Astrocyte of the spinal cord (primary cell): ENCODE measurements around the gene SHISAL1.
"Not testable (repeated sequence)": the region's sequence is repeated elsewhere in the genome, so short reads cannot be mapped to it uniquely, and the experiment has no call there.

ENCODE experiments used
- DNase-seq: peaks from one replicate; pipeline ENCODE4 v3.0.0; 2011; ENCODE audit warnings: low read depth, low spot score
- H3K4me3 ChIP-seq: 2 replicates; pipeline ENCODE4 v1.5.1; 2011; ENCODE audit warnings: low read depth, mild to moderate bottlenecking, low read length, moderate library complexity
- in situ Hi-C: cut with HindIII; loops from 2 replicates; pipeline ENCODE4 v1.10.0; 2017; ENCODE audit warnings: low sequenced_read_pairs
- TF ChIP-seq, protein P1 (sequence below): IDR thresholded peaks from 2 replicates; pipeline ENCODE4 v1.5.1; 2012; ENCODE audit warnings: low read depth, mild to moderate bottlenecking, low read length, inconsistent platforms

Gene SHISAL1

GRCh38 chr22:44328762-44329161 is 16.0 kb upstream of the SHISAL1 start:
- no peak for DNase-seq
- TF ChIP-seq, protein P1, sequence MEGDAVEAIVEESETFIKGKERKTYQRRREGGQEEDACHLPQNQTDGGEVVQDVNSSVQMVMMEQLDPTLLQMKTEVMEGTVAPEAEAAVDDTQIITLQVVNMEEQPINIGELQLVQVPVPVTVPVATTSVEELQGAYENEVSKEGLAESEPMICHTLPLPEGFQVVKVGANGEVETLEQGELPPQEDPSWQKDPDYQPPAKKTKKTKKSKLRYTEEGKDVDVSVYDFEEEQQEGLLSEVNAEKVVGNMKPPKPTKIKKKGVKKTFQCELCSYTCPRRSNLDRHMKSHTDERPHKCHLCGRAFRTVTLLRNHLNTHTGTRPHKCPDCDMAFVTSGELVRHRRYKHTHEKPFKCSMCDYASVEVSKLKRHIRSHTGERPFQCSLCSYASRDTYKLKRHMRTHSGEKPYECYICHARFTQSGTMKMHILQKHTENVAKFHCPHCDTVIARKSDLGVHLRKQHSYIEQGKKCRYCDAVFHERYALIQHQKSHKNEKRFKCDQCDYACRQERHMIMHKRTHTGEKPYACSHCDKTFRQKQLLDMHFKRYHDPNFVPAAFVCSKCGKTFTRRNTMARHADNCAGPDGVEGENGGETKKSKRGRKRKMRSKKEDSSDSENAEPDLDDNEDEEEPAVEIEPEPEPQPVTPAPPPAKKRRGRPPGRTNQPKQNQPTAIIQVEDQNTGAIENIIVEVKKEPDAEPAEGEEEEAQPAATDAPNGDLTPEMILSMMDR, result no peak
- in situ Hi-C loops, result no loop called here
- H3K4me3 ChIP-seq, result no peak overlapping the region

GRCh38 chr22:44328326-44328725 is 15.6 kb upstream of the SHISAL1 start:
- in situ Hi-C loops, result no loop called here
- TF ChIP-seq, protein P1, result no peak
- no peak for DNase-seq
- no peak overlapping the region for H3K4me3 ChIP-seq

GRCh38 chr22:44326491-44326885 is 13.7 kb upstream of the SHISAL1 start:
- TF ChIP-seq, protein P1, result no peak
- H3K4me3 ChIP-seq, result peak overlapping the region; percentile 52
- no peak for DNase-seq
- in situ Hi-C loops, result no loop called here

- peak overlapping the region; percentile 52 for H3K4me3 ChIP-seq
- in situ Hi-C loops, result no loop called here
- TF ChIP-seq, protein P1, result peak; percentile 55
- peak; percentile 56 for DNase-seq
These were observed 13.2 kb upstream of the SHISAL1 start for GRCh38 chr22:44325718-44326490.

DNA sequence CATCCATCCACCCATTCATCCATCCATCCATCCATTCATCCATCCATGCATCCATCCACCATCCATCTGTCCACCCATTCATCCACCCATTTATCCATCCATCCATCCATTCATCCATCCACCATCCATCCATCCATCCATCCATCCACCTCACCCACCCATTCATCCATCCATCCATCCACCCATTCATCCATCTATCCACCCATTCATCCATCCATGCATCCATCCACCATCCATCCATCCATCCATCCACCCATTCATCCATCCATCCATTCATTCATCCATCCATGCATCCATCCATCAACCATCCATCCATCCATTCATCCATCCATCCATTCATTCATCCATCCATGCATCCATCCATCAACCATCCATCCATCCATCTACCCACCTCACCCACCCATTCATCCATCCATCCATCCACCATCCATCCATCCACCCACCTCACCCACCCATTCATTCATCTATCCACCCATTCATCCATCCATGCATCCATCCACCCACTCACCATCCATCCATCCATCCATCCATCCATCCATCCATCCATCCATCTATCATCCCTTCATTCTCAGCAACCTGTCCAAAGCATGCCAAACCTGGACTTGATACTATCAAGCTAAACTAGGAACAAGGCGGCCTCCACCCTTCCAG is 10.5 kb upstream of the SHISAL1 start:
- in situ Hi-C loops, DNase-seq: not testable (repeated sequence)

GRCh38 chr22:44319685-44320084 is 6.9 kb upstream of the SHISAL1 start:
- H3K4me3 ChIP-seq, result no peak overlapping the region
- DNase-seq, result no peak
- in situ Hi-C loops, result no loop called here
- TF ChIP-seq, protein P1, result no peak

More for the DNA sequence above, 10.5 kb upstream of the SHISAL1 start:
- not testable (repeated sequence) for H3K4me3 ChIP-seq

DNA sequence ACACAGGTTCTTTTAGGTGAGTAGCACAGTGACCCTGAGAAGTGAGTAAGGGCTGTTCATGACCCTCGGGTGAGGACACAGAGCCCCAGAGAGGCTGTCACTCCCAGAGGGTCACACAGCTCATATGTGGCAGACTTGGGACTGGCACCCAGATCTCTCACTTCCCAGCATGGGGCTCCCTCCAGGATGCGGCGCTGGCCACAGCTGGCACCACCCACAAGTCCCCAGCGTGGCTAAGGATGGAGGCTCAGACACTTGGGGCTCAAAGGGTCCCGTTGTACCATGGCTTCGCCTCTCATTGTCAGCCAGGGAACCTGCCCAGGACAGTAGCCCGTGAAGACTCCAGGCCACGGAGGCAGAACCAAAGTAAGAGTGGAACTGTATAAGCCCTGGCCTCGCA is 6.0 kb upstream of the SHISAL1 start:
- DNase-seq, result no peak
- TF ChIP-seq, protein P1, result no peak
- in situ Hi-C loops, result no loop called here
- H3K4me3 ChIP-seq, result no peak overlapping the region
